Hypothalamus (tissue), 51 donors: ENCODE data around the gene LAMTOR3.
A peak's percentile ranks its signal among the peaks of the same experiment; 100 is the strongest.

ENCODE experiments used
- DNase-seq, 51 donors: peaks; one replicate each; lab custom pipeline; 2025; lab: John Stamatoyannopoulos, UW

Gene LAMTOR3, protein sequence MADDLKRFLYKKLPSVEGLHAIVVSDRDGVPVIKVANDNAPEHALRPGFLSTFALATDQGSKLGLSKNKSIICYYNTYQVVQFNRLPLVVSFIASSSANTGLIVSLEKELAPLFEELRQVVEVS

DNA sequence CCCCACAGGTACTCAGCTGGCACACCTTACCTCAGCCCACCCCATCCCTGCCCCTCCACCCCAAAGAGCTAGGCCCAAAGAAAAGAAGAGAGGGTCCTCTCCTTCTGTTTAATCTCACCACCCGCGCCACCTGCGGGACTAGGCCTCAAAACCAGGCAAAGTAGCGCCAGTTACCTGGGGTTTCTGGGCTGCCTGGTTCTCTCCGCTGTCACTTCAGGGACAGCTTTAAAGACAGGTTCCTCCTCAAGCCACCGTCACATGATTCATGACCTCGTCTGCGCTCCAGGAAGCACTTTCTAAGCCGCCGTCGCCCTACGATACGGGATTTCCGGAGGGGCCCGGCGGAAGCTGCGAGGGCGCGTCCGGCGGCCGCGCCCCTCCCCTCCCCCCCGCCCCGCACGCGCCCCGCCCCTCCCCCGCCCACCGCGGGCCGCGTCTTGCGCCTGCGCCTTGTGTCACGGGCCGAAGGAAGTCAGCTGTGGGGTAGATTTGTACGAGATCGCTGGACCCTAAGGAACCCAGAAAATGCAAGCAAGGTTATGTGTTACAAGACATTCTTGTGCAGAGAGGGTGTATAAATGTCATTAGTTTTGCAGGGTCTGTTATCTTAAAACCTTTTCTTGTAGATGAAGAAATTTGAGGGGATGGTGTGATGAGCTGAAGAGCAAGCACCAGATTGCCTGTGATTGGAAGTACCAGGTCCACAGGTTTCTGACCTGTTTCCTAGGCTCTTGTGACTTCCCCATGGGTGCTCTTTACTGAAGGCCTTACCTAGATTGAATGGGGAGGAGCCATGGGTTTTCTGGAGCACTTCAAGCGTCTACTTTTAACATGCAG, at the start of gene LAMTOR3:
Gene LAMTOR3, minus strand, starts transcription at position 267 of the 837 bp plus-strand sequence. CDS start 464 bp downstream, outside the sequence.
- peak; percentile 43 to 94 (median 82) for DNase-seq

DNA sequence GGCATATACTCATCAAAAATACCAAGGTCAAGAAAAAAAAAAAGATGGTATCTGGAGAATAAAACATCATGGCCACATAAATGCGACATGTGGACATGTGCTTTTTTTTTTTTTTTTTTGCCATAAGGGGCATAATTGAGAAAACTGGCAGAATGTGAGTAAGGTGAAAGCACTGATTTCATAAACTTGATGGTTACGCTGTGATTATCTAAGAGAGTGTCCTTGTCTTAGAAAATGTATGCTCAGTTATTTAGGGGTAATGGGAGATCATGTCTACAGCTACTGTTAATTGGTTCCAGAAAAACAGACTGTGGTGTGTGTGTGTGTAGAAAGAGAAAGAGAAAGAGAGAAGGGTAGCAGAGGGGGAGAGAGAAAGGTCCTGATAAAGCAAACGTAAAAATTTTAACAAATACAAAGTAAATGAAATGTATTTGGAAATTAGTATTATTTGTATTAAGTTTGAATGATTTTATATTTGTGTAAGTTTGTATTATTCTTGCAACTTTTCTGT, 44.1 kb upstream of the LAMTOR3 start:
- DNase-seq, result no peak

DNA sequence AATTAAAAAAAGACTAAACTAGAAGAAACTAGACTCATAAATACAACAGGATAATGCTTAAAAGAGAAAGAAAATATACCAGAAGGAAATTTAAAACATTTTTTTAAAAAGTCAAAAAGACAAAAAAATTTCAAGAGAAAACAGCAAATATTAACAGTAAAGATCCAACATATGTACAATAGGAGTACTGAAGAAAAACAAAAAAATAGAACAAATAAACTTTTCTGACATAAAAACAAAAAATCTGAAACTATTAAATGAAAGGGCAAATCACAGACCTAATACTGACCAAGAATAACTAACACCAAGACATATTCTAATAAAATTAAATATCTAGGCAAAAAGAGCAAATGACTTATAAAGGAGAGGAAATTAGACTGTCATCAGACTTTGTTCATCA, 40.7 kb upstream of the LAMTOR3 start:
- no peak for DNase-seq

DNA sequence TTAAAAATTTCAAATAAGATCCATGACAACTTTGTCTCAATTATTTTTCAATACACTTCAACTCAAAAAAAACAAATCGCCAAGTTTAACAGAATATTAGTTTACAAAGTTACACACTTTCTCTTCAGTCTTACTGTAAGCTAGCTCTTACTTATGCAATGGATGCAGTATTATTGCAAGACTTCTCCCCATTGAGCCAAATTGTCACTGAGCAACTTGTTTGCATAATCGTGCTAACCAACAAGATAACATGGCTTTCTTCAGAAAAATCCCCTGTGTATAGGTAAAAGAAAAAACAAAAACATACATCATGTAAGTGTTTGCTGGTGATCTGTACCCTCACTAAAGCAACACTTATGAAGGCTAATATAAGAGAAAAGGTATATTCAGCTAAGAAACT, 33.3 kb upstream of the LAMTOR3 start:
- DNase-seq, result no peak

DNA sequence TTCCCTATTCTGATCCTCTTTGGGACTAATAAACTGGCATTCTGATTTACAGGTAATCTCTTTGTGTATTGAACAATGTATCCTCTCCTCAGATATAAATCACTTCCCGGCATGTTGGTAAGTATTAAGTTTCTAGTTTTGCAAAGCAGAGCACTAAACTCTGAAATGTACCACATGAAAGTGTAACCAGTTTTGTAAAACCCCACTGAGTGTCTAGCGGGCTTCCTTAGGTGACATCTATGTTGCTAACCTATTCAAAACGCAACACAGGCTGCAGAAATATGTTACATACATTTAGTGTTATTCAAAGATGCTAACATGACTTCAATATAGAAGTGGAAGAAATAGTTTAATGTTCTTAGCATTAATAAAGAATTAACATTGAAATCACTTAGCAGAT, 26.9 kb upstream of the LAMTOR3 start:
- no peak for DNase-seq

DNA sequence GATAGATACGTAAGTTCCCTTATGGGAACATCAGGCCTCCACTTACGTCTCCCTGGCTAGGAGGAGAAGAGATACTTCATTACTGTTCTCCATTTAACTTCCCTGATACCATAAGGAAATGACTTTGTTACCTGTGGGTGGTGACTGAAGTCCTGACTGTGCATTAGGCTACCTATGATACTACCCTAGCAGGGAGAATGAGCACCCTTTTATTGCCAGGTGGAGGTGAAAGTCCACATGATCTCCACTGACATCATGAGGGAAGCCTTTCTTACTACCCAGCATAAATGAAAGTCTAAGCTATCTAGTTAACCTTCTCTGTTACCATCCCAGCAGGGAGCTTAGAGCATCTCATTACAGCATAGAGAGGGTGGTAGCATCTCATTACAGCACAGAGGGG, 24.4 kb upstream of the LAMTOR3 start:
- DNase-seq, result no peak

DNA sequence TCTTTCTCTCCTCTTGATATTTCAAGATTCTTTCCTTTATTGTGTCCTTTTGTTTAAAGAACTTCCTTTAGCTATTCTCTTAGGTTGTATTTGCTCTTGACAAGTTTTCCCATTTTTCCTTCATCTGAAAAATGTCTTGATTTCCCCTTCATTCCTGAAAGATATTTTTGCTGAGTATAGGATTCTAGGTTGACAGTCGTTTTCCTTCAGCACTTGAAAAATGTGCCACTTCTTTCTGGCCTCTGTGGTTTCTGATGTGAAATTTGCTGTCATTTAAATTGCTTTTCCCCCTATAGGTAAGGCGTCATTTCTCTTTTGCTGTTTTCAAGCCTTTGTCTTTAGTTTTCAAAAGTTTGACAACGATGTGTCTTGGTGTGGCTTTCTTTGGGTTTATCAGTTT, 23.3 kb upstream of the LAMTOR3 start:
- no peak for DNase-seq

DNA sequence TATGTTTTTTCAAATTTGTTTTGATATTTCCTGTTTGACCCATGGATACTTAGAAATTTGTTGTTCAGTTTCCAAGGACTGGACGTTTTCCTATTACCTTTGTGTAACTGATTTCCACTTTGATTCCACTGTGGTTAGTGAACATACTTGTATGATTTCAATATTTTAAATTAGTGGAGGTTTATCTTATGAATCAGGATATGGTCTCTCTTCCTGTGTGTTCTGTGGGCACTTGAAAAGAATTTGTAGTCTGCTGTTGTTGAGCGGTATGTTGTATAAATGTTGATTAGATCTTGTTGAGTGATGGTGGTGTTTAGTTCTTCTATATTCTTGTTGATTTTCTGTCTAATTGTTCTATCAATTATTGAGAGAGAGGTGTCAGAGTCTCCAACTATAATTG, 21.2 kb upstream of the LAMTOR3 start:
- no peak for DNase-seq

DNA sequence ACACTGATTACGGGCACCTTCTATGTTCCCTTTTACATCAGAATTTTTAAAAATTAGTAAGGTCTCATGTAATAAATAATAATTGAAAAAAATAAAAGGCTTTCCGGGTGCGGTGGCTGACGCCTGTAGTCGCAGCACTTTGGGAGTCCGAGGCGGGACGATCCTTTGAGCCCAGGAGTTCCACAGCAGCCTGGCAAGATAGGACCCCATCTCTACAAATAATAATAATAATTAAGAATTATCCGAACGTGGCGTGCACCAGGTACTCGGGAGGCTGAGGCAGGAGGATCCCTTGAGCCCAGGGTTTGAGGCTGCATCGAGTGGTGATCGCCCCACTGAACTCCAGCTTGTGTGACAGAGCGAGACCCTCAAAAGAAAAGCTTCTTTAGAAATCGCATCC, 771 bp upstream of the LAMTOR3 start:
- peak in 3 of 51 donors; percentile 0 to 29 (median 3) for DNase-seq

DNA sequence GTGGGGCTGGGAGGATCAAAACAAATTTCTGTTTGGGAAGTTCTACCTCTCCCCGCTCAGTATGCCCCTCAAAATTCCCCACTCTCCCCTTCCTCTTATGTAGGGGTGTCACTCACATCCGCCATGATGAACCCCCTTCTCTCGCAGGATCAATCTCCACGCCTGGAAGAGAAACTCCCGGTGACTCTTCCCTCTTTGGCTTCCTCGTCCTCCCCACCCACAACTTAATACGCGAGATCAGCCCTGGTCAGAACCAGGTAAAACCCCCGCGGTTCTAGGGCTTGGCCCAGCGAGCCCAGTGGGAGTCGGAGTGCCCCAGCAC, 427 bp downstream of the LAMTOR3 start:
- peak in 1 of 51 donors; percentile 33 for DNase-seq

DNA sequence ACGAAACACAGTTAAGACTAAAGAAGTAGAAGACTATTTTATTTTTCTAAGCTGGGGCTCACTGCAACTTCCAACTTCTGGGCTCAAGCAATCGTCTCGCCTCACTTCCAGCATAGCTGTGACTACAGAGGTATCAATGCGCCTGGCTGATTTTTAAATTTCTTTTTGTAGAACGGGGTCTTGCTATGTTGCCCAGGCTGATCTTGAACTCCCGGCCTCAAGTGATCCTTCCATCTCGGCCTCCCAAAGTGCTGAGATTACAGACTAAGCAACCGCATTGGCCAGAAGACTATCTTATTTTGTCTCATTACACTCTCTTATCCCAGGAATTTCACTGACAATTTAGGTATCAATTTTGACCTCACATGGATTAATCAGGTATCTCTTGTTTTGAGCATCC, 1.2 kb downstream of the LAMTOR3 start:
- no peak for DNase-seq

DNA sequence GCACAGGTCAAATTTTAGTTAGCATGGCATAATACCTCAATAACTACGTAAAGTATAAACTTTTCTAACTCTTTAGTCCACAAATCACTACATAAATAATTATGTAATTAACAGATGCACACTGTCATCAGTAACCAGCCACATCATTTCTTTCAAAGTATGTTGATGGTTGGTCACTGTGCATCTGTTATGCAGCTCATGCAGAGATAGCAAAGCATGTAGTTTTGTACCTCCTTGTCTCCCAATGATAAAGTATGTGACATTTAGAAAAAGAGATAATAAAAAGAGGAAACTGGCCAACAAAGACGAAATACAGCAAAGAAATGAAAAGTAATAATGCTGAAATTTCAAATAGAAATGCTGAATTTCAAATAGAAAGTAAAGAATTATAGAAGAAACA, 2.9 kb downstream of the LAMTOR3 start:
- no peak for DNase-seq

DNA sequence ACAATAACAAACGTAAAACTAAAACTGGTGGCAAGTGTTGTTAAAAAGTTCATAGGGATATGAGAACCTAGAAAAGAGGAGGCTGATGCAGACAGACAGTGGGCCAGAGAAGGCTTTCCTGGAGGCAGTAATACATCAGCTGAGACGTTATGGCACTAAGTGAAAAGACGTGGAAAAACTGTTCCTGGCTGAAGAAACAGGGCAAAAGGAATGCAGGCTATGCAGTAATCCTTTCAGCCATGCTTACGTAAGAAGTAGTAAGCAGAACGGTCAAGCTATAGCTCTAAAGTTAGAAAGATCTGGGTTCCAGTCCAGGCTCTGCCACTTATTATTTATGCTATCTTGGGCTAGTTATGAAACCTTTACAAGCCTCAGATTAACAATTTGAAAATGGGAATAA, 6.4 kb downstream of the LAMTOR3 start:
- no peak for DNase-seq

DNA sequence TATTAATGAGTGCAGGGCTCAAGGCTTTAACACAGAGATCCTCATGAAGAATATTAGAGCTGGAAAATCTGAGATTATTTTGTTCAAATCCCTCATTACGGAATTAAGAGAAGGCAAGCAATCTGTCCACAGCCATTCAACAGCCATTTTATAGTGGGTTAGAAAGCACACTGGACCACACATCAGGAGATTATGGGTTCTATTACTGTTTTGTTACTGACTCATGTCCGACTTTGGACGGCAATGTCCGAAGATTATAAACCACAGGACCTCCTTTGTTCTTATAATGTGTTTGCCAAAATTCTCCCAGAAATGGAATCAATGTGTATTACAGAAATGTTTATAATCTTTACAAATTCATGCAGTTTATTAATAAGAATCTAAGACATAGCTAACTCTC, 8.1 kb downstream of the LAMTOR3 start:
- DNase-seq, result no peak

DNA sequence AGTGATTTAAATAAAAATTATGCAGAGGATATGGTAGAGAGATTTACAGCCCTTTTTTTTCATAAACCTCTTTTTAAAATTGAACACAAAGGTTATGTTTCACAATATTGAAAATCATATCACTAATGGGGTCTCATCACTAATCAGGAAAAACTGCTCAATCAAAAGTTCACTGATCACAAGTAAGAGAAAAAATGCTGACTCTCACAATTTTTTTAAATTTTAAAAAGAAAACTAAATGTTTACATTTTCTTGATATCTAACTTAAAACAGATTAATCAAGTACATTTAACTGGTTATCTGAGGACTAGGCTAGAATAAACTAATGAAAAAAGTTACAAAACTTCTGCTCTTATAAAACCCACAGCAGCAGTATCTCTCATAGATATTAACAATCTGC, 8.5 kb downstream of the LAMTOR3 start:
- no peak for DNase-seq

DNA sequence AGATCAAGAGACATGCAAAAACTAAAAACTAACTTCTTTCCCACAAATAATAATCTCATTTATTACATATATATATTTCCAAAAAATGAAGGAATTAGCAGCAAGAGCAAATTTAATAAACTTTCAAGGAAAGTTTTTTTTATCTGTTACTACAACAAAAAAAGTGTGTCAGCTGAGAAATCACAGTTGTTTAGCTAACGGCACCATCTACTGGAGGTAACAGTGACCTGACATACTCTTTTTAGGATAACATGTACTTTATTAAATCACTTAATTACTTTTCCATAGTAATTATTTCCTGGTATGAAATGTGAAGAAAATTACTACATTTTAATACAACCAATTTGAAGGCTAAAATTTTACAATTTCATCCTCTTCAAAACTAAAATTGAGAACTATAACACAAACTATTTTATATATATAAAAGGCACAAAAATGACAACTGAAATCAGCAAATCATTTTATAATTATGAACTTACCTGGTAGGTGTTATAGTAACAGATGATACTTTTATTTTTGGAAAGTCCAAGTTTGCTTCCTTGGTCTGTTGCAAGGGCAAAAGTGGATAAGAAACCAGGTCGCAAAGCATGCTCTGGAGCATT, 9.1 kb downstream of the LAMTOR3 start:
- DNase-seq, result no peak

DNA sequence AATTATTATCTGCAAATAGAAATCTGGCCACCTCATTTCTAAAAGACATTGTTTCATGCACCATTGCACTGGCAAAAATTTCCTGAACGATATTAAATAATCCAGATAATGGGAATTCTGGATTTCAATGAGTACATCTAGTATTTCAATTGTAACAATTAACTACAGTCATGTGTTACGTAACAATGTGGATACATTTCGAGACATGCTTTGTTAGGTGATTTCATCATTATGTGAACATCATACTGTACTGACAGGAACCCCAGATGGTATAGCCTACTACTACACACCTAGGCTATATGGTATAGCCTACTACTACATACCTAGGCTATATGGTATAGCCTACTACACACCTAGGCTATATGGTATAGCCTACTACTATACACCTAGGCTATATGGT, 14.8 kb downstream of the LAMTOR3 start:
- DNase-seq, result no peak

DNA sequence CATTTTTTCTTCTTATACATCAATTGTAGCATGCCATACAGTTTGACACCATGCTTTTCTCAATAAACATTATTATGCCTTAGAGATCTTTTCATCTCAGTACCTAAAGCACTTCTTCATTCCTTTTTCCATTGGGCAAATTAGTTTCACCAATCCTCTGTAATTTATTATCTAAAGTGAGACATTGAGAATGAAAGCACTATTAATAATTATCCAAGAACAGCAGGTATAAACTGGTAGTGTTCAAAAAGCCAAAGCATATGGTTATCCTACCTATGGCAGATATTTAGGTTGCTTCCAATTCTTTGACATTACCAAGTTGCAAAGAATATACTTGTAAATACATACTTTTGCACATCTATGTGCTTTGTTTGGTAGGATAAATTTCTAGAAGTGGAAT, 15.6 kb downstream of the LAMTOR3 start:
- no peak for DNase-seq

DNA sequence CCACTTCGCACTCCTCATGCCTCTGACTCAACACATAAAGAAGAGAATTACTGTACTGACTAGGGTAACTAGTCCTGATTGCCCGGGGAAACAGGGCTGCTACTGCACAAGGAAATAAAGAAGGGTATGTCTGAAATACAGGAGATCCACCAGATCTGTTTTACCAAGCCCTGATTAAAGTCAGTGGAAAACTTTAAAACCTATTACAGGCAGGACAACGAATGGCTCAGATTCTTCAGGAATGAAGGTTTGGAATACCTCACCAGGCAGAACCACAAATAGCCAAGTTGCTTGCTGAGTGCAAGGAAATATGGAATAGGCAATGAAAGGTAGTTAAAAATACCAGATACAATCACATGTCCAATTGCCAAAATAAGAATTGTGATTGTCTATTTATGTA, 17.3 kb downstream of the LAMTOR3 start:
- no peak for DNase-seq

DNA sequence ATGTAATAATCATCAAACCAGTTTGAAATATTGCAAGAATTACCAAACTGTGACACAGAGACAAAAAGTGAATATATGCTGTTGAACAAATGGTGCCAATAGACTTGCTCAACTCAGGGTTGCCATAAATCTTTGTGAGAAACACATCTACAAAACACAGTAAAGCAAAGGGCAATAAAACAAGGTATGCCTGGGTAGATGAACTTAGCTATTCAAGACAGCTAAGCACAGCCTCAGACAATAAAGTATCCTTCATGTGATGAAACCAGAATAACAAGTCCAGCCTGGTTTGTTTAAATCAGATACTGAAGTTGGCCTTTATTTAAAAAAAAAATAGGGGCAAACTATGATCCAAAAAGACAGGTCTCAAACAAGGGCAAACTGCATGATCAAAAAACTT, 19.2 kb downstream of the LAMTOR3 start:
- DNase-seq, result no peak

DNA sequence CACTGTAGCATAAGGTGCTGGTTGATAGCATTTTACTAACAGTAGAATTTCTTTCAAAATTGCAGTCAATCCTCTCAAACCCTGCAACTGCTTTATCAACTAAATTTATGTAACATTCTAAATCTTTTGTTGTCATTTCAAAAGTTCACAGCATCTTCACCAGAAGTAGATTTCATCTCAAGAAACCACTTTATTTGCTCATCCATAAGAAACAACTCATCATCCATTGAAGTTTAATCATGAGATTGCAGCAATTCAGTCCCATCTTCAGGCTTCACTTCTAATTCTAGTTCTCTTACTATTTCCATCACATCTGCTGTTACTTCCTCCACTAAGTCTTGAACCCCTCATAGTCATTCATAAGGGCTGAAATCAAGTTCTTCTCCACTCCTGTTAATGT, 21.7 kb downstream of the LAMTOR3 start:
- no peak for DNase-seq

DNA sequence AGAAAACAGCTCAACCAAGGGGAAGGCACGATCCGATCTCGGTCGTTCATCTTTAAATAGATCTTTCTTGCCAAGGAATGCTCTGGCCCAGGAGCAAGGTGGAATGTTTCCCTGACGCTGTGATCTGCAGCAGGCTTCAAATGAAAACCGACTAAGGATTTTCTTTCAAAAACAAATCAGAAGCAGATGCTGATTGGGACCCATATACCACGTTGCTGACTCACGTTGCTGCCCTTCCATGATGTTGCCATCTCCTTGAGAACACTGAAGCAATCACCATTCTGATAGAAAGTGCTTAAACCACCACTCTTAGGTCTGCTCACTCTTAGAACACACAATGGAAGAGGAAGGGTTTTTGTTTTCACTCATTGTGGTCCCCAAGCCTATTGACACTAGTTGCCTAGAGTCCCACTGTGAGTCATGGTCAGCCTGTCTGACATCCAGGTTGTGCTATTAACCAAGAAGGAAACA, 26.1 kb downstream of the LAMTOR3 start:
- DNase-seq, result peak in 1 of 51 donors; percentile 5
